NCI-H524 (cell line): ENCODE measurements around the gene PMP22.
"Not testable (repeated sequence)": the region's sequence is repeated elsewhere in the genome, so short reads cannot be mapped to it uniquely, and the experiment has no call there.

ENCODE experiments used
- DNase-seq, 2 experiments: peaks; one replicate each; lab custom pipeline; 2025; lab: John Stamatoyannopoulos, UW

The PMP22 gene

GRCh38 chr17:15255713-15256454 is 9.2 kb downstream of the PMP22 start:
- no peak for DNase-seq

GRCh38 chr17:15250135-15250860 is 14.8 kb downstream of the PMP22 start:
- DNase-seq = no peak

GRCh38 chr17:15249487-15249886 is 15.6 kb downstream of the PMP22 start:
- no peak for DNase-seq

GRCh38 chr17:15247891-15248529 is 17.1 kb downstream of the PMP22 start:
- no peak for DNase-seq

GRCh38 chr17:15245054-15245453 is 20.1 kb downstream of the PMP22 start:
- DNase-seq = no peak

GRCh38 chr17:15240644-15241043 is 24.5 kb downstream of the PMP22 start:
- DNase-seq = no peak

- DNase-seq = no peak
Observed at GRCh38 chr17:15239491-15239890, 25.6 kb downstream of the PMP22 start.

GRCh38 chr17:15238676-15239422 is 26.3 kb downstream of the PMP22 start:
- DNase-seq = no peak

- no peak for DNase-seq
Observed at GRCh38 chr17:15238057-15238456, 27.1 kb downstream of the PMP22 start.

GRCh38 chr17:15237106-15237425 is 28.1 kb downstream of the PMP22 start:
- no peak for DNase-seq

GRCh38 chr17:15236281-15237105 is 28.6 kb downstream of the PMP22 start:
- DNase-seq = no peak

- no peak for DNase-seq
Observed at GRCh38 chr17:15233971-15234370, 31.2 kb downstream of the PMP22 start.

GRCh38 chr17:15233022-15233805 is 31.9 kb downstream of the PMP22 start:
- peak in 1 of 2 experiments; percentile 3 for DNase-seq

- DNase-seq = no peak
Observed at GRCh38 chr17:15232517-15232915, 32.6 kb downstream of the PMP22 start.

- no peak for DNase-seq
Observed at GRCh38 chr17:15231851-15232516, 33.1 kb downstream of the PMP22 start.

GRCh38 chr17:15230866-15231265 is 34.3 kb downstream of the PMP22 start:
- DNase-seq = no peak

- DNase-seq = not testable (repeated sequence)
Observed at GRCh38 chr17:15221827-15222226, 43.3 kb downstream of the PMP22 start.

- DNase-seq = no peak
Observed at GRCh38 chr17:15220785-15221184, 44.3 kb downstream of the PMP22 start.

- no peak for DNase-seq
Observed at GRCh38 chr17:15216481-15216880, 48.6 kb downstream of the PMP22 start.
